ENCODE measurements around the gene RGS6.
"Not testable (repeated sequence)": the region's sequence is repeated elsewhere in the genome, so short reads cannot be mapped to it uniquely, and the experiment has no call there.

RGS6 gene

GRCh38 chr14:72448212-72448611, 516.0 kb downstream of the RGS6 start:
- DNase-seq, result no peak

DNA sequence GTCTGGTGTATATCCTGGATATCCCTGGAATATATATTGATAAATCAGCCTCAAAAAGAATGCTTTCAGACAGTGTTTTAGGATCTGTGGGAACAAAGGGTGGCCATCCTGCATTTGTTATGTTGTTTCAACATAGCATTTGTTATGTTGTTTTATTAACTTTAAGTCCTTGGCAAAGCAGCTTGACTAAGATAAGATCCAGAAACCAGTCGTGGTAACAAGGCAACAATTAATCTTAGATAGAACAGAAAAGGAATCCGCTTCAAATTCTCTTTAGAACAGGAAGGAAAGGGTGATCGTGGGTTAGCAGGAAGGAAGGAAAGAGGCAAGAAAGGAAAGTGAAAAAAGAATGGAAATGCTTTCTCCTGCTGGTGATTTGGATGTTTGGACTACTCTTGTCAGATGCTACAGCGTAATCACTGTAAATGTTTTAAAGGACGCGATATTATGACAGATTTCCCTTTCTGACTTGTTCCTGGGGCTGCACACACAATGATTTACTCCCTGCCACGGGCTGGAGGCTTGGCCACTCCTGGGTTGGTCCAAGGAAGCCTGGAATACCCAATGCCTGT, 518.3 kb downstream of the RGS6 start:
- DNase-seq, result no peak

- DNase-seq, result peak in 23 of 51 donors; percentile 1 to 65 (median 22)
Measured at GRCh38 chr14:72451054-72451972, 519.1 kb downstream of the RGS6 start.

DNA sequence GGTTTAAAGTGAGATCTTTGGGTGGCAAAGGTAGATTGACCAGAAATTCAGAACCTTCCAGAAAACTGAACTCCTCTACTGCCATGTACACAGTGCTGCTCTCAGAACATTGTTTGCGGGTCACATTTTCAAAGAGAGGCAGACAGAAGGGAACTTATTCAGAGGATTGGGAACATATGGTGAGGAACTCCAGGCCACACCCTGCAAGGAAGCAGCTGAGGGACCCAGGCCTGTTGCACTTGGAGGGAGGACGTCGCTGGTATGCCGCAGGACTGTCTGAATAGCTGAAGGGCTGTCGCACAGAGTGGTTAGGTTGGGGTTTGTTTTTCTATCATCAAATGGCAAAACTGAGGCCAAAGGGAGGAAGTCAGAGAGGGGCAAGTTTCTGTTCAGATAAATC, 520.5 kb downstream of the RGS6 start:
- DNase-seq, result no peak

DNA sequence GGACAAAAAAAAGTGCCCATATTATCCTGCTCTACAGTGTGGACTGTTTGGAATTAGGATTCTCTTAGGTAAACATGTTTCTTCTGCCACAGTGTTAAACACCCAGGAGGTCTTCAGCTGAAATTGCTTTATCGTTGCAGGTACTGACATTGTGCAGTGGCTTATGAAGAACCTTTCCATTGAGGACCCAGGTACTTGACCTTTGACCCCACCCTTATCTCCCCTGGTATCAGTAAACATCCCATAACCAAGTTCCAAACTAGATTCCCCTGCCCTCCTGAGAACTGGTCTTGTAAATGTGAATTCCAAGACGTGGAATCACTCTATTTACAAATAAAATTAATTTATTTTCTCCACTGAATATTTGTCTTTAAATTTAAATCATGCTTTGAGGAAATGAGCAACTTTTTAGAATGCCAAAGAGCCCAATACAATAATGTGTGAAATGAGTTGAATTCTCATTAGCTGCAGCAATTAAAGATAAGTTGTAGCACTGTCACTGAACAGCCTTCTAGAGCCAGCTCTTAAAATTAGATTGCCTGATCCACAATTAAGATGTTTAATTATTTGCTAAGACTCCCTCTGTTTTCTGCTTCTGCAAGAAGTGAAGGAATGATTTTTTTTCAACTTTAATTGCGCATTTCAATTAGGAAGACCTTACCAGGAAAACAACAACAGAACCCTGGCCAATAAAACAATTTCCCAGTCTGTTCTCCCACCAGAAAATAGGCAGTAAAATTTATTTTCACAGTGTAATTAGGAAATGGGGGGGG, 522.3 kb downstream of the RGS6 start:
- no peak for DNase-seq

DNA sequence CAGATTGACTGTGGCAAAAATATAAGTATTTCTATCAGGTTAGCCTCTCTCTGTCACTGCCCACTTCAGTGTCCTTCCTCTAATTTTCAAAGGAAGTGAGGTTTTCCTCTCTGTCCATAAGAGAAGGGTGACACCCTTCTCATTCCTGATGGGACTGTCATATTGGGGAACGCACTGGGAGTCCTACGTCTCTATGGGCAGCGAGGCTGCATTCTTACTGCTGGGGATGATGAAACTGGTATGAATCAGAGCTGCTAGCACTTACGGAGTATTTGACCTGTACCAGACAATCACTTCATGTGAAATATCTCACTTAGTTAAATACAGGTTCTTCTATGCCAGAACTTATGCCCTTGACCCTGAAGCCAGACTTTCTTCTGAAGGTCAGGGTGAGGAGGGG, 525.4 kb downstream of the RGS6 start:
- no peak for DNase-seq

GRCh38 chr14:72462056-72462455, 529.8 kb downstream of the RGS6 start:
- DNase-seq, result no peak

GRCh38 chr14:72463291-72463866, 531.1 kb downstream of the RGS6 start:
- DNase-seq, result no peak

GRCh38 chr14:72464226-72464625, 532.0 kb downstream of the RGS6 start:
- DNase-seq, result no peak

- DNase-seq, result no peak
Measured at GRCh38 chr14:72466325-72466724, 534.1 kb downstream of the RGS6 start.

DNA sequence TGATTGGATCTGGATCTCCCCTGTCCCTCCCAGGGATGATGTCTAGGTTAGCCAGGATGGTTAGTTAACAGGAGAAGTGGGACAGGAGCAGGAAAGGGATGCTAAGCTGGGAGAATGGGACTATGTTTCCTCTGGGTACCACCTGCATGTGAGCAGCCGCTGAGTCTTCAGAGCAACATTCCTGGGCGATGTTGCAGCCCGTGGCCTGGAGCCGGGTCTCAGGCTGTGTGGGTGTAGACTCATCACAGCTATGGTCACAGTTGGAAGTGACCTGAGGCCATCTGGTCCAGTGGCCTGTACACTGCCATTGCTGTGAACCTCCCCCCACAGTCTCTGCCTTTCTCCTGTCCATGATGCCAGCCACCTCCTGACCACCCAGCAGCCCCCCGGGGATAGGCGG, 539.1 kb downstream of the RGS6 start:
- DNase-seq, result no peak

GRCh38 chr14:72472845-72473244, 540.6 kb downstream of the RGS6 start:
- no peak for DNase-seq

- peak in 3 of 51 donors; percentile 7 to 30 (median 13) for DNase-seq
Measured at GRCh38 chr14:72476657-72477499, 544.6 kb downstream of the RGS6 start.

DNA sequence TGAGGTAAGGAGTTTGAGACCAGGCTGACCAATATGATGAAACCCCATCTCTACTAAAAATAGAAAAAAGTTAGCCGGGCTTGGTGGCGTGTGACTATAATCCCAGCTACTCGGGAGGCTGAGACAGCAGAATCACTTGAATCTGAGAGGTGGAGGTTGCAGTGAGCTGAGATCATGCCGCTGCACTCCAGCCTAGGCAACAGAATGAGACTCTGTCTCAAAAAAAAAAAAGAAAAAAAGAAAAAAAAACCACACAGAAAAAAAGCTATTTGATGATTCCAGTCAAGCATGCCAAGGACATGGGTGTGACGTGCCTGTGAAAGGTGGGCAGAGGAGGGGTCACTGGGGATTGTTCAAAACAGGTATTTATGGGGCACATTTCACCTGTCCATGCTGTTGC, 545.3 kb downstream of the RGS6 start:
- not testable (repeated sequence) for DNase-seq

DNA sequence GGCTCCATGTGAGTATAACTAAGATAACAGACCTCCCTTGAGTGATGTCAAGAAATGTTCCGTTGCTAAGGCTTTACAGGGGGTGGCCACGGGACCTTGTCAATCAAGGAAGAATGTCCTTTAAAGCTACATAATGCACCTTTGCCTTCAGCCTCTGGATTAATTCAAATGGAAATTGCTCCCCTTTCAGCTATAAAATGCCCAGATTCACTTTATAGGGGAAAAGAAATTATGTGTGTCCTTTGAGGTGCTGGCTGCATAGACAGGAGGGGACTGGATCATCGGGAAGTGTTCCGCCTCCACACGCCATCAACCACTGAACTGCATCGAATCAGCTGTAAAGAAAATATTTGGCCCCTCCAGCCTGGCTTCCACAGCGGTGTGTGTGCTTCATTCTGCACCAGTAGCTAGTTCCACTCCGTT, 546.3 kb downstream of the RGS6 start:
- DNase-seq, result no peak

GRCh38 chr14:72479461-72479931, 547.3 kb downstream of the RGS6 start:
- DNase-seq, result no peak

DNA sequence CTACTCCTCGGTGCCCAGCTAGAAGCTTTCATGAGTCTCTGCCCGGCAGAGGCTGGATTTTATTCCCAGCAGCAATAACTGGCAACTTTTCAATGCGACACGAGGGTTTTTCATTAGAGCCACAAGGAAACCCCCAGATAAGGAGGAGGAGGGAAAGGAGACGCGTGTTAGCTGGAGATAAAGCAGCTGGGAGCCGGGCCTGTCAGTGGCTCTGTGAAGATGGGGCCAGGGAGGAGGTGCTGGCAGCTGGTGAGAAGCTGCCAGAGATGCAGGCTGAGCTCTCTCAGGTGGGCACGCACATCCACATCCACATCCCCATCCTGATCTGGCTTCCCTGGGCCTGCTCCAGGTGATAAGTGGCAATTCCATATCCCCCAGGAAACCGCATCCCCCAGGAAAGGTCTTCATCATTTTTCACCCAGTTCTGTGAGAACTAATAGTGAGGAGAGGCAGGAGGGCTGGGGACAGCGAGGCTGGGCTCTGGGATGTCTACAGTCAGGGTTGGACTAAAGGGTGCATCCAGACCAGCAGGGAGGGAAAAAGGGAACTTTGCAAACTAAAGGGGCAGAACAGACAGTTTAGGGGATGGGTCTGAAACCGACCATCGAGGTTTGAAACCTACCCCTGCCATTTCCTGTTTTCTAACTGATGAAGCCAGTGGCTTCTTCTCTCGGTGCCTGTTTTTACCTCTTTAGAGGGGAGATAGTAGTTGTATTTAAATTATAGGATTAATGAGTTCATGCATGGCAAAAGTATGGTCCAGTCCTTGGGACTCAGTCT, 548.4 kb downstream of the RGS6 start:
- DNase-seq, result no peak

GRCh38 chr14:72483311-72483710, 551.1 kb downstream of the RGS6 start:
- no peak for DNase-seq

- no peak for DNase-seq
Measured at GRCh38 chr14:72485695-72486094, 553.5 kb downstream of the RGS6 start.

GRCh38 chr14:72488514-72488913, 556.3 kb downstream of the RGS6 start:
- DNase-seq, result no peak
